Heart right ventricle (tissue), 16 donors: Measurements from ENCODE around the gene GEMIN8. TPM values are rescaled to one million over a fixed set of nuclear protein-coding genes. Genes with fewer than 3 reads are reported as not detected.

ENCODE experiments used
- ATAC-seq, 8 donors: fragments of 200-7000 bp; cut with Tn5 transposase; one replicate each; pipeline ENCODE4 v1.9.1; 2020; ENCODE audit warnings: mild to moderate bottlenecking in 8 of 8, moderate library complexity in 8 of 8, moderate number of reproducible peaks in 1 of 8
- DNase-seq, 2 donors: peaks; one replicate each; pipeline ENCODE4 v3.0.0-alpha.2; 2020
- H3K27ac ChIP-seq, 10 donors: fragments of 200-600 bp; sonication (generic) in 2 of 10; one replicate each; pipeline versions ENCODE4 v1.5.0 to v1.8.0; 2020 to 2022; ENCODE audit warnings: mild to moderate bottlenecking in 3 of 10
- H3K27me3 ChIP-seq, 7 donors: fragments of 200-600 bp; one replicate each; pipeline ENCODE4 v1.8.0; 2021 to 2022; ENCODE audit warnings: mild to moderate bottlenecking in 2 of 7
- H3K36me3 ChIP-seq, 9 donors: fragments of 200-600 bp; sonication (generic) in 1 of 9; one replicate each; pipeline versions ENCODE4 v1.5.0 to v1.8.0; 2020 to 2022; ENCODE audit warnings: mild to moderate bottlenecking in 2 of 9
- H3K4me1 ChIP-seq, 9 donors: fragments of 200-600 bp; sonication (generic) in 1 of 9; one replicate each; pipeline versions ENCODE4 v1.5.0 to v1.8.0; 2020 to 2022; ENCODE audit warnings: mild to moderate bottlenecking in 4 of 9
- H3K4me3 ChIP-seq, 10 donors: fragments of 200-600 bp; sonication (generic) in 2 of 10; one replicate each; pipeline versions ENCODE4 v1.5.0 to v1.8.0; 2020 to 2022; ENCODE audit warnings: mild to moderate bottlenecking in 7 of 10, moderate library complexity in 2 of 10
- H3K9me3 ChIP-seq, 11 donors: fragments of 200-600 bp in 10 of 11; sonication (generic) in 2 of 11; one replicate each; pipeline versions ENCODE4 v1.5.0 to v1.8.0; 2013 to 2022; ENCODE audit warnings: mild to moderate bottlenecking in 2 of 11, control low read depth in 1 of 11, moderate library complexity in 1 of 11
- CTCF ChIP-seq, 9 donors: fragments of 200-600 bp; sonication (generic) in 2 of 9; IDR thresholded peaks; one replicate each; pipeline versions ENCODE4 v1.5.0 to v1.8.0; 2021 to 2022; ENCODE audit warnings: antibody characterized with exemption in 9 of 9, mild to moderate bottlenecking in 5 of 9, moderate library complexity in 1 of 9
- WGBS, 2 donors: extraction: QIAGEN DNeasy Blood & Tissue Kit; methylation state at CpG; one replicate each; pipeline ENCODE4 v1.1.7; 2013; ENCODE audit warnings: inconsistent platforms in 1 of 2; 5-methylcytosine and 5-hydroxymethylcytosine counted together
- intact Hi-C, 10 donors: fragments of 100-400 bp; cut with DNase I; formaldehyde crosslinking; loops; one replicate each; pipeline versions ENCODE4 v1.11.1 to v1.14.2; 2022
- polyA plus RNA-seq, 2 donors: library from polyadenylated mRNA; stranded (reverse); fragments of 200-250 nt; gene quantifications; one replicate each; pipeline ENCODE4 v1.2.3, GENCODE V29; 2013
- total RNA-seq, 10 donors: library from RNA; stranded (reverse); fragmentation: NEBNext Ultra II Directional in 3 of 10; extraction: Animal tissue kit (Norgen Biotek cat#: 25700) in 3 of 10; gene quantifications; one replicate each; pipeline versions ENCODE4 v1.2.1 to v1.2.4, GENCODE V29; 2021 to 2023
- donor health status: Arrhythmogenic right ventricular cardiomyopathy.
- donor health status: ischemic (EF 13 %, LVEDD 7.1; RV severe dilation, severe dysfunction).
- donor health status: healthy with polysubstance abuse.
- donor health status: DM: no; HTN: yes; CAD: no.
- donor health status: DM: no; HTN: no; CAD: no.
- donor health status: ischemic (EF 25% LVEDD 6.9; RV normal size, moderate dysfunction).
- donor health status: ischemic (EF 25% LVEDD 5.7; RV mildly dilated, moderate dysfunction).
- donor health status: healthy.
- donor health status: DM: yes; HTN: yes; CAD: no.
- donor health status: Ischemic cardiomyopathy.
- donor health status: ischemic (EF 35%, LVEDD 5.7; RV mildly dilated, moderate dysfunction).
- donor health status: nonischemic (EF 11% LVEDD 7.7; RV severe dilation, severe dysfunction).
- donor health status: DM: yes; HTN: yes; CAD: no.
- donor health status: PGD.
- donor health status: ischemic (EF 29% LVEDD 5.4; RV normal size, mild dysfunction).
- donor health status: nonischemic (EF 23%, LVEDD 6.1; RV moderate dilation, normal function).

GEMIN8 gene
- total and polyA plus RNA-seq, 12 donors, result 8.2 to 16.7 (median 13.6) TPM

GRCh38 chrX:14065800-14066199 is 36.1 kb upstream of the GEMIN8 start:
- DNase-seq (no peak), ATAC-seq (no peak)
- no peak overlapping the region for H3K4me3 ChIP-seq
- TF ChIP-seq CTCF (IDR thresholded peaks at IDR 0.05), result no peak
- 92 to 93% methylated on average over 7 to 21 of the region's 21 CpGs for WGBS, 2 donors
- H3K27me3 ChIP-seq, result peaks cover 0 to 50% (median 0%) of the 10 kb centered on the region in 7 donors
- intact Hi-C loops, result no loop called here
- H3K36me3 ChIP-seq, result no peaks in the 10 kb centered on the region
- no peaks in the 10 kb centered on the region for H3K4me1 ChIP-seq
- no peaks in the 10 kb centered on the region for H3K9me3 ChIP-seq
- no peak overlapping the region for H3K27ac ChIP-seq

GRCh38 chrX:14064626-14065432 is 35.1 kb upstream of the GEMIN8 start:
- 55 to 69% methylated on average over 19 of the region's 19 CpGs for WGBS, 2 donors
- intact Hi-C loops, result no loop called here
- no peak overlapping the region for H3K4me3 ChIP-seq
- peaks cover 0 to 54% (median 0%) of the 10 kb centered on the region in 7 donors for H3K27me3 ChIP-seq
- DNase-seq (no peak), ATAC-seq (no peak)
- no peak for TF ChIP-seq CTCF (IDR thresholded peaks at IDR 0.05)
- H3K9me3 ChIP-seq, result no peaks in the 10 kb centered on the region
- H3K36me3 ChIP-seq, result no peaks in the 10 kb centered on the region
- H3K4me1 ChIP-seq, result no peaks in the 10 kb centered on the region
- H3K27ac ChIP-seq, result no peak overlapping the region

GRCh38 chrX:14062524-14062923 is 32.8 kb upstream of the GEMIN8 start:
- Histone ChIP-seq H3K4me1 (no peaks in the 10 kb centered on the region), H3K4me3 (no peak overlapping the region), H3K9me3 (no peaks in the 10 kb centered on the region), H3K27me3 (peaks cover 0 to 66% (median 0%) of the 10 kb centered on the region in 7 donors), H3K36me3 (no peaks in the 10 kb centered on the region), H3K27ac (no peak overlapping the region)
- intact Hi-C loops, result no loop called here
- 93 to 100% methylated on average over 1 of the region's 1 CpG for WGBS, 2 donors
- ATAC-seq (no peak), DNase-seq (no peak)
- no peak for TF ChIP-seq CTCF (IDR thresholded peaks at IDR 0.05)

- WGBS, 2 donors, result 67 to 76% methylated on average over 1 of the region's 1 CpG
- Histone ChIP-seq H3K4me3 (no peak overlapping the region), H3K27ac (no peak overlapping the region), H3K9me3 (no peaks in the 10 kb centered on the region), H3K27me3 (peaks cover 0 to 83% (median 0%) of the 10 kb centered on the region in 7 donors), H3K4me1 (no peaks in the 10 kb centered on the region), H3K36me3 (no peaks in the 10 kb centered on the region)
- TF ChIP-seq CTCF (IDR thresholded peaks at IDR 0.05), result no peak
- intact Hi-C loops, result no loop called here
- ATAC-seq (no peak), DNase-seq (no peak)
Observed at GRCh38 chrX:14056206-14056605, 26.5 kb upstream of the GEMIN8 start.
